PC-9 (cell line): Measurements from ENCODE around the gene CPB2. TPM values are rescaled to one million over a fixed set of nuclear protein-coding genes. Genes with fewer than 3 reads are reported as not detected.

Source experiments
- BruUV-seq: library from RNA; stranded (reverse); fragments of 400-500 nt; replicated peaks from 2 replicates; lab custom pipeline; 2021; lab: Mats Ljungman, UMichigan
- CTCF ChIA-PET: fragments of 300-600 bp; sonication (Branson Sonifier 250); formaldehyde crosslinking; loops from one replicate; lab custom pipeline; 2022; ENCODE audit warnings: antibody characterized with exemption; lab: Charles Lee
- POLR2A ChIA-PET: fragments of 300-600 bp; sonication (Branson Sonifier 250); formaldehyde crosslinking; loops from one replicate; lab custom pipeline; 2022; ENCODE audit warnings: antibody characterized with exemption; ENCODE audit not compliant: unreplicated experiment; lab: Charles Lee
- DNase-seq, 2 experiments: peaks; one replicate each; pipeline versions ENCODE4 v3.0.0 to v3.0.0-alpha.2; 2015 to 2022; ENCODE audit warnings: mixed read lengths in 1 of 2
- H2AFZ ChIP-seq: fragments of 200-600 bp; sonication (generic); 2 replicates; pipeline ENCODE4 v1.8.1; 2017; ENCODE audit warnings: antibody characterized with exemption
- H3F3A ChIP-seq: fragments of 200-600 bp; sonication (generic); 2 replicates; pipeline ENCODE4 v1.8.1; 2017; ENCODE audit warnings: antibody characterized with exemption, mild to moderate bottlenecking, low read depth; ENCODE audit not compliant: insufficient read depth
- H3K27ac ChIP-seq: fragments of 200-600 bp; sonication (generic); 2 replicates; pipeline ENCODE4 v1.6.1; 2016; ENCODE audit warnings: mixed run types
- H3K27me3 ChIP-seq: fragments of 200-600 bp; sonication (generic); 2 replicates; pipeline ENCODE4 v1.6.1; 2016; ENCODE audit warnings: low read depth, mixed run types; ENCODE audit not compliant: insufficient read depth
- H3K36me3 ChIP-seq: fragments of 200-600 bp; sonication (generic); 2 replicates; pipeline ENCODE4 v1.6.1; 2016; ENCODE audit warnings: low read depth, mixed run types
- H3K4me1 ChIP-seq: fragments of 200-600 bp; sonication (generic); replicated peaks from 2 replicates; pipeline ENCODE4 v1.6.1; 2016; ENCODE audit warnings: mixed run types; ENCODE audit not compliant: insufficient read depth
- H3K4me2 ChIP-seq: fragments of 200-600 bp; sonication (generic); 2 replicates; pipeline ENCODE4 v1.6.1; 2017; ENCODE audit warnings: mixed run types
- H3K4me3 ChIP-seq: fragments of 200-600 bp; sonication (generic); 2 replicates; pipeline ENCODE4 v1.6.1; 2016; ENCODE audit warnings: mixed run types
- H3K79me2 ChIP-seq: fragments of 200-600 bp; sonication (generic); 2 replicates; pipeline ENCODE4 v1.6.1; 2017; ENCODE audit warnings: low read depth, mixed run types
- H3K9me2 ChIP-seq: fragments of 200-600 bp; sonication (generic); 2 replicates; pipeline ENCODE4 v1.8.1; 2017; ENCODE audit warnings: mild to moderate bottlenecking; ENCODE audit not compliant: insufficient read depth
- H3K9me3 ChIP-seq: fragments of 200-600 bp; sonication (generic); 2 replicates; pipeline ENCODE4 v1.8.1; 2016; ENCODE audit warnings: low read depth; ENCODE audit not compliant: insufficient read depth
- H4K20me1 ChIP-seq: fragments of 200-600 bp; sonication (generic); 2 replicates; pipeline ENCODE4 v1.8.1; 2017; ENCODE audit not compliant: insufficient read depth
- EZH2 ChIP-seq: fragments of 200-600 bp; sonication (generic); IDR thresholded peaks from 2 replicates; pipeline ENCODE4 v1.8.0; 2017; ENCODE audit warnings: antibody characterized with exemption, low read depth
- intact Hi-C: fragments of 100-400 bp; cut with micrococcal nuclease; formaldehyde crosslinking; loops from one replicate; pipeline ENCODE4 v1.10.0; 2022; ENCODE audit not compliant: unreplicated experiment
- total RNA-seq: library from RNA; stranded (reverse); gene quantifications from 2 replicates; pipeline ENCODE4 v1.2.3, GENCODE V29; 2021
- TF ChIP-seq, protein P1 (sequence below): fragments of 200-600 bp; sonication (generic); conservative IDR thresholded peaks from 2 replicates; pipeline ENCODE4 v1.6.1; 2017; ENCODE audit warnings: mixed run types, antibody characterized with exemption, mild to moderate bottlenecking, moderate library complexity

Gene CPB2
- total RNA-seq, 1 experiment from 2014 or later = not detected

DNA sequence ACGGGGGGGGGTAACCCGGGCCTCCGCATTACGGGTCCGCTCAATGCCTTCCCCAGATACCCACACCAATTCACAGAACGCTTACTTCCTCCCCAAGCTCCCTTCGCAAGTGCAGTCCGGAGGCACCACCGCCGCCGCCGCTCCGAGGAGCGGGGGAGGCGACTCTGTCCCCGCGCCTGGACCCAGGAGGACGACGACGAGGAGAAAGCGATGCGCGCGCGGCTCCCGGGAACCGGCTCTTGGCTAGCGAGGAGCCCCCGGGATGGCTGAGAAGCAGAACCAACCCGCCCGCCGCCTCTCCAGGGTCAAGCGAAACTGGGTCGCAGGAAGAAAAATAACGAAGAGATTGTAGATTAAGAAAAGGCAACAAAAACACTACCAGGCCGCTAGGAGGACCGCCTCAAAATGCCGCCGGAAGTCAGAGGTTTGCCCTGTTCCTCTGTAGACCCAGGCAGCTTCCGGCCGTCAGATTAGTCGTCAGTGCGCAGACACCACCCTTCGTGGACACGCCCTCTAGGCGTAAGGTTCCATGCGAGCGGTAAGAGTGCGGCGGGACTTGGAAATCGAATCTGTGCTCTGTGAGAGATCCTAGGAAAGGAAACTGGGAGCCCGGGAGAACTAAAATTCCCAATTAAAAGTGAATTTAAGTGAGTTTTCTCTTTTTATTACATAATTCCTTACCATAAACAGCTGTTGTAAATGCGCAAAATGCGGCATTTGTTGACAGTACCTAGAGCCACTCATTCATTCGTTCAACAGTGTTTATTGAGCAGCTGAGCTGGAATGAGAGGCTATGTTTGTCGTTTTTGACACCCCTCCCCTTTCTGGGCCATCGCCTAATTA lies 52.3 kb downstream of the CPB2 start, which contains the start of gene ZC3H13:
Gene ZC3H13 (minus strand): TSS at position 428 of the 843 bp plus-strand sequence. CDS start 7,239 bp downstream, outside the sequence.
- peak within 1 kb of the TSS; percentile 82 for H3K4me3 ChIP-seq
- no peaks in the 10 kb centered on the region for H3K9me2 ChIP-seq
- DNase-seq = peak; percentile 87 to 92
- 0 out of 2 replicates have a peak, but pooled peaks cover 6% of the 10 kb centered on the region for H3F3A ChIP-seq
- ChIA-PET CTCF (interaction anchor here (0.5 to 0.6 kb wide), 4 partner anchors 111 to 1206 kb away, joined by 3 to 7 read pairs (median 5); no protein-coding TSS in a partner anchor), POLR2A (no interaction called here)
- BruUV-seq = no TSS peak
- no peak for TF ChIP-seq EZH2
- TF ChIP-seq, protein P1, sequence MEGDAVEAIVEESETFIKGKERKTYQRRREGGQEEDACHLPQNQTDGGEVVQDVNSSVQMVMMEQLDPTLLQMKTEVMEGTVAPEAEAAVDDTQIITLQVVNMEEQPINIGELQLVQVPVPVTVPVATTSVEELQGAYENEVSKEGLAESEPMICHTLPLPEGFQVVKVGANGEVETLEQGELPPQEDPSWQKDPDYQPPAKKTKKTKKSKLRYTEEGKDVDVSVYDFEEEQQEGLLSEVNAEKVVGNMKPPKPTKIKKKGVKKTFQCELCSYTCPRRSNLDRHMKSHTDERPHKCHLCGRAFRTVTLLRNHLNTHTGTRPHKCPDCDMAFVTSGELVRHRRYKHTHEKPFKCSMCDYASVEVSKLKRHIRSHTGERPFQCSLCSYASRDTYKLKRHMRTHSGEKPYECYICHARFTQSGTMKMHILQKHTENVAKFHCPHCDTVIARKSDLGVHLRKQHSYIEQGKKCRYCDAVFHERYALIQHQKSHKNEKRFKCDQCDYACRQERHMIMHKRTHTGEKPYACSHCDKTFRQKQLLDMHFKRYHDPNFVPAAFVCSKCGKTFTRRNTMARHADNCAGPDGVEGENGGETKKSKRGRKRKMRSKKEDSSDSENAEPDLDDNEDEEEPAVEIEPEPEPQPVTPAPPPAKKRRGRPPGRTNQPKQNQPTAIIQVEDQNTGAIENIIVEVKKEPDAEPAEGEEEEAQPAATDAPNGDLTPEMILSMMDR = peak; percentile 47; the same call in 1 of the 2 replicates
- H4K20me1 ChIP-seq = peaks cover 24% of the 10 kb centered on the region; the same call in 1 of the 2 replicates
- peak within 1 kb of the TSS; percentile 98 for H3K4me2 ChIP-seq
- no peaks in the 10 kb centered on the region for H3K9me3 ChIP-seq
- no peaks in the 10 kb centered on the region for H3K36me3 ChIP-seq
- H3K27me3 ChIP-seq = no peaks in the 10 kb centered on the region
- H3K4me1 ChIP-seq = peaks cover 26% of the 10 kb centered on the region
- H3K79me2 ChIP-seq = peaks cover 48% of the 10 kb centered on the region
- peak within 1 kb of the TSS; percentile 50 for H3K27ac ChIP-seq
- intact Hi-C loops = no loop called here
- H2AFZ ChIP-seq = peak within 1 kb of the TSS; percentile 96

GRCh38 chr13:46051968-46052318 lies 52.9 kb downstream of the CPB2 start:
- BruUV-seq = no TSS peak
- H4K20me1 ChIP-seq = peaks cover 28% of the 10 kb centered on the region
- peaks cover 26% of the 10 kb centered on the region for H3K4me1 ChIP-seq
- no peak for TF ChIP-seq EZH2
- TF ChIP-seq, protein P1 = no peak
- H3K9me3 ChIP-seq = no peaks in the 10 kb centered on the region
- no peaks in the 10 kb centered on the region for H3K9me2 ChIP-seq
- no peaks in the 10 kb centered on the region for H3K27me3 ChIP-seq
- peak overlapping the region; percentile 96 for H2AFZ ChIP-seq
- H3K36me3 ChIP-seq = no peaks in the 10 kb centered on the region
- H3K4me3 ChIP-seq = peak overlapping the region; percentile 82
- DNase-seq = no peak
- H3K27ac ChIP-seq = peak overlapping the region; percentile 50; the same call in 1 of the 2 replicates
- peak overlapping the region; percentile 98 for H3K4me2 ChIP-seq
- H3F3A ChIP-seq = 0 out of 2 replicates have a peak, but pooled peaks cover 6% of the 10 kb centered on the region
- H3K79me2 ChIP-seq = peaks cover 52% of the 10 kb centered on the region
- POLR2A ChIA-PET = no interaction called here
- CTCF ChIA-PET = interaction anchor here (0.5 to 0.6 kb wide), 4 partner anchors 111 to 1206 kb away, joined by 3 to 7 read pairs (median 5); no protein-coding TSS in a partner anchor
- intact Hi-C loops = no loop called here

- H3K79me2 ChIP-seq = peaks cover 59% of the 10 kb centered on the region
- no TSS peak for BruUV-seq
- ChIA-PET CTCF (no interaction called here), POLR2A (no interaction called here)
- DNase-seq = no peak
- intact Hi-C loops = no loop called here
- no peaks in the 10 kb centered on the region for H3K27me3 ChIP-seq
- TF ChIP-seq, protein P1 = no peak
- no peak for TF ChIP-seq EZH2
- no peak overlapping the region for H3K27ac ChIP-seq
- H3K4me1 ChIP-seq = peaks cover 26% of the 10 kb centered on the region
- no peaks in the 10 kb centered on the region for H3K9me3 ChIP-seq
- peak overlapping the region; percentile 98 for H3K4me2 ChIP-seq
- H3F3A ChIP-seq = 0 out of 2 replicates have a peak, but pooled peaks cover 6% of the 10 kb centered on the region
- H3K9me2 ChIP-seq = no peaks in the 10 kb centered on the region
- H4K20me1 ChIP-seq = peaks cover 35% of the 10 kb centered on the region
- peak overlapping the region; percentile 82; the same call in 1 of the 2 replicates for H3K4me3 ChIP-seq
- H2AFZ ChIP-seq = no peak overlapping the region
- H3K36me3 ChIP-seq = no peaks in the 10 kb centered on the region
Measured at GRCh38 chr13:46050771-46051170, 54.1 kb downstream of the CPB2 start.
